Measurements from ENCODE around the gene ARHGAP1. TPM values are rescaled to one million over a fixed set of nuclear protein-coding genes. Genes with fewer than 3 reads are reported as not detected.

Gene ARHGAP1
- total RNA-seq, 1 experiment from 2014 or later, result 43.5 TPM

DNA sequence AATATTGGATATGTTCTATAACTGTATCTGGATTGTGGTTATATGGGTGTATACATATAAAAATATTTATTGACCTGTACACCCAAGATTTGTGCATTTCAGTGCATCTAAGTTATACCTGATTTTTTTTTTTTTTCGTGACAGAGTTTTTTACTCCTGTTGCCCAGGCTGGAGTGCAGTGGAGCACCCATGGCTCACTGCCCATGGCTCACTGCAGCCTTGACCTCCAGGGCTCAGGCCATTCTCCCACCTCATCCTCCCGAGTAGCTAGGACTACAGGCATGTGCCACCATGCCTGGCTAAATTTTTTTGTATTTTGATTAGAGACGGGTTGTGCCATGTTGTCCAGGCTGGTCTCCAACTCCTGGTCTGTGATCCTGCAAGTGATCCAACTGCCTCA lies 58.8 kb downstream of the ARHGAP1 start:
- CTCF ChIA-PET, result interaction anchor here (0.7 kb wide), 2 partner anchors 12 to 29 kb away, joined by 5 to 8 read pairs; no protein-coding TSS in a partner anchor

DNA sequence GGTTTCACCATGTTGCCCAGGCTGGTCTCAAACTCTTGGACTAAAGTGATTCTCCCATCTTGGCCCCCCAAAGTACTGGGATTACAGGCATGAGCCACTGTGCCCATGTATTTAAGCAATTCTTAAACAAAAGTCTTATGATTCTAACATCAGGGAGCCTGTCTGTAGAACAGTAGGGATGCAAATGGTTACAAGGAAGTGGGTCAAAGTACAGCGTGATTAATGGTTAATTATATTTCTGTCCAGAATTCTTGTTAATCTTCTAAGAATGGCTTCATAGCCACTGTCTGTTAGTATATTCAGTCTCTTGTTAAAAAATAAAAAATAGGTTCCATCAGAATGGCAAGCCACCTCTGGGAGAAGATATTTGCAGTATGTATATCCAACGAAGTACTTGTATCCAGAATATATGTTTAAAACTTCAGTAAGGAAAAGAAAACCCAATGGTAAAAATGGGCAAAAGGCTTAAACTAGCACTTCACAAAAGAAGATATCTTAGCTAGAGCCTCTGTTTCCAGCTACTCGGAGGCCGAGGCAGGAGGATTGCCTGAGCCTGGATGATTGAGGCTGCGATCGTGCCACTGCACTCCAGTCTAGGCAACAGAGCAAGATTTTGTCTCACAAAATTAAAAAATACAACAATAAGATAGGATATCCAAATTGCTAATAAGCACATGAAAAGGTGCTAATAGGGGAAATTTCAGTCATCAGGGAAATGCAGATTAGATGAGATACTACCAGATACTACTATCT lies 60.2 kb downstream of the ARHGAP1 start:
- ChIA-PET CTCF (no interaction called here), POLR2A (no interaction called here)
- no peaks in the 10 kb centered on the region; the same call in 1 of the 2 replicates for H3K4me1 ChIP-seq (ENCODE audit: control insufficient read depth, insufficient read depth, low read length)
- in situ Hi-C loops (cut with HindIII; ENCODE audit: low pct_unique_long_range_greater_than_20kb, low sequenced_read_pairs) (no loop called here), intact Hi-C loops (cut with micrococcal nuclease; ENCODE audit: unreplicated experiment) (no loop called here)
- no peak overlapping the region for H3K27ac ChIP-seq (ENCODE audit: low read length)
- DNase-seq (ENCODE audit: low read depth, low spot score) (no peak), ATAC-seq (no peak)
- H3K9me3 ChIP-seq (ENCODE audit: control insufficient read depth, insufficient read depth, low read depth, low read length), result no peaks in the 10 kb centered on the region
- no peak overlapping the region for H3K4me3 ChIP-seq (ENCODE audit: low read depth in 2 of 2, low read length in 2 of 2)
- no peaks in the 10 kb centered on the region for H3K27me3 ChIP-seq (ENCODE audit: control insufficient read depth, insufficient read depth, low read length)
- TF ChIP-seq TCF7L2 (IDR thresholded peaks at IDR 0.05; ENCODE audit: low read depth, low read length) (no peak), POLR2AphosphoS5 (IDR thresholded peaks at IDR 0.05; ENCODE audit: low read depth, low read length) (no peak), SIN3A (IDR thresholded peaks at IDR 0.05; ENCODE audit: borderline replicate concordance, insufficient read depth, low read depth, low read length) (no peak)
- TF ChIP-seq, protein P1, sequence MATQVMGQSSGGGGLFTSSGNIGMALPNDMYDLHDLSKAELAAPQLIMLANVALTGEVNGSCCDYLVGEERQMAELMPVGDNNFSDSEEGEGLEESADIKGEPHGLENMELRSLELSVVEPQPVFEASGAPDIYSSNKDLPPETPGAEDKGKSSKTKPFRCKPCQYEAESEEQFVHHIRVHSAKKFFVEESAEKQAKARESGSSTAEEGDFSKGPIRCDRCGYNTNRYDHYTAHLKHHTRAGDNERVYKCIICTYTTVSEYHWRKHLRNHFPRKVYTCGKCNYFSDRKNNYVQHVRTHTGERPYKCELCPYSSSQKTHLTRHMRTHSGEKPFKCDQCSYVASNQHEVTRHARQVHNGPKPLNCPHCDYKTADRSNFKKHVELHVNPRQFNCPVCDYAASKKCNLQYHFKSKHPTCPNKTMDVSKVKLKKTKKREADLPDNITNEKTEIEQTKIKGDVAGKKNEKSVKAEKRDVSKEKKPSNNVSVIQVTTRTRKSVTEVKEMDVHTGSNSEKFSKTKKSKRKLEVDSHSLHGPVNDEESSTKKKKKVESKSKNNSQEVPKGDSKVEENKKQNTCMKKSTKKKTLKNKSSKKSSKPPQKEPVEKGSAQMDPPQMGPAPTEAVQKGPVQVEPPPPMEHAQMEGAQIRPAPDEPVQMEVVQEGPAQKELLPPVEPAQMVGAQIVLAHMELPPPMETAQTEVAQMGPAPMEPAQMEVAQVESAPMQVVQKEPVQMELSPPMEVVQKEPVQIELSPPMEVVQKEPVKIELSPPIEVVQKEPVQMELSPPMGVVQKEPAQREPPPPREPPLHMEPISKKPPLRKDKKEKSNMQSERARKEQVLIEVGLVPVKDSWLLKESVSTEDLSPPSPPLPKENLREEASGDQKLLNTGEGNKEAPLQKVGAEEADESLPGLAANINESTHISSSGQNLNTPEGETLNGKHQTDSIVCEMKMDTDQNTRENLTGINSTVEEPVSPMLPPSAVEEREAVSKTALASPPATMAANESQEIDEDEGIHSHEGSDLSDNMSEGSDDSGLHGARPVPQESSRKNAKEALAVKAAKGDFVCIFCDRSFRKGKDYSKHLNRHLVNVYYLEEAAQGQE (IDR thresholded peaks at IDR 0.05; ENCODE audit: insufficient read depth in 1 of 2, low read depth in 2 of 2, low read length in 1 of 2), result no peak
- TF ChIP-seq, protein P2, sequence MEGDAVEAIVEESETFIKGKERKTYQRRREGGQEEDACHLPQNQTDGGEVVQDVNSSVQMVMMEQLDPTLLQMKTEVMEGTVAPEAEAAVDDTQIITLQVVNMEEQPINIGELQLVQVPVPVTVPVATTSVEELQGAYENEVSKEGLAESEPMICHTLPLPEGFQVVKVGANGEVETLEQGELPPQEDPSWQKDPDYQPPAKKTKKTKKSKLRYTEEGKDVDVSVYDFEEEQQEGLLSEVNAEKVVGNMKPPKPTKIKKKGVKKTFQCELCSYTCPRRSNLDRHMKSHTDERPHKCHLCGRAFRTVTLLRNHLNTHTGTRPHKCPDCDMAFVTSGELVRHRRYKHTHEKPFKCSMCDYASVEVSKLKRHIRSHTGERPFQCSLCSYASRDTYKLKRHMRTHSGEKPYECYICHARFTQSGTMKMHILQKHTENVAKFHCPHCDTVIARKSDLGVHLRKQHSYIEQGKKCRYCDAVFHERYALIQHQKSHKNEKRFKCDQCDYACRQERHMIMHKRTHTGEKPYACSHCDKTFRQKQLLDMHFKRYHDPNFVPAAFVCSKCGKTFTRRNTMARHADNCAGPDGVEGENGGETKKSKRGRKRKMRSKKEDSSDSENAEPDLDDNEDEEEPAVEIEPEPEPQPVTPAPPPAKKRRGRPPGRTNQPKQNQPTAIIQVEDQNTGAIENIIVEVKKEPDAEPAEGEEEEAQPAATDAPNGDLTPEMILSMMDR (IDR thresholded peaks at IDR 0.05), result no peak
- 0 out of 2 replicates have a peak, but pooled peaks cover 2% of the 10 kb centered on the region for H3K36me3 ChIP-seq (ENCODE audit: control insufficient read depth, insufficient read depth, low read length)
- BruUV-seq (replicated peaks), result no TSS peak

More for the DNA sequence above, 58.8 kb downstream of the ARHGAP1 start:
- Histone ChIP-seq H3K27ac (ENCODE audit: low read length) (no peak overlapping the region), H3K4me3 (ENCODE audit: low read depth in 2 of 2, low read length in 2 of 2) (no peak overlapping the region), H3K9me3 (ENCODE audit: control insufficient read depth, insufficient read depth, low read depth, low read length) (no peaks in the 10 kb centered on the region), H3K36me3 (ENCODE audit: control insufficient read depth, insufficient read depth, low read length) (no peaks in the 10 kb centered on the region; the same call in 1 of the 2 replicates), H3K27me3 (ENCODE audit: control insufficient read depth, insufficient read depth, low read length) (no peaks in the 10 kb centered on the region), H3K4me1 (ENCODE audit: control insufficient read depth, insufficient read depth, low read length) (no peaks in the 10 kb centered on the region; the same call in 1 of the 2 replicates)
- DNase-seq (ENCODE audit: low read depth, low spot score) (no peak), ATAC-seq (no peak)
- POLR2A ChIA-PET, result no interaction called here
- TF ChIP-seq, protein P2 (IDR thresholded peaks at IDR 0.05), result no peak
- TF ChIP-seq, protein P1 (IDR thresholded peaks at IDR 0.05; ENCODE audit: insufficient read depth in 1 of 2, low read depth in 2 of 2, low read length in 1 of 2), result no peak
- no peak for TF ChIP-seq SIN3A (IDR thresholded peaks at IDR 0.05; ENCODE audit: borderline replicate concordance, insufficient read depth, low read depth, low read length)
- no peak for TF ChIP-seq POLR2AphosphoS5 (IDR thresholded peaks at IDR 0.05; ENCODE audit: low read depth, low read length)
- TF ChIP-seq TCF7L2 (IDR thresholded peaks at IDR 0.05; ENCODE audit: low read depth, low read length), result no peak
- BruUV-seq (replicated peaks), result no TSS peak
- in situ Hi-C loops (cut with HindIII; ENCODE audit: low pct_unique_long_range_greater_than_20kb, low sequenced_read_pairs), result no loop called here
- intact Hi-C loops (cut with micrococcal nuclease; ENCODE audit: unreplicated experiment), result no loop called here

Data from Panc1 (cell line).